ENCODE data around the gene OR6K6. TPM values are rescaled to one million over a fixed set of nuclear protein-coding genes. Genes with fewer than 3 reads are reported as not detected.

Gene OR6K6
- total and polyA plus RNA-seq, 2 experiments from 2014 or later, result not detected

GRCh38 chr1:158728510-158729225, 25.9 kb upstream of the OR6K6 start:
- DNase-seq (ENCODE audit: low spot score), result no peak
- Histone ChIP-seq H3K4me1 (ENCODE audit: insufficient read depth) (no peaks in the 10 kb centered on the region), H4K20me1 (replicated peaks; ENCODE audit: insufficient read depth) (no peaks in the 10 kb centered on the region), H2AFZ (no peak overlapping the region), H3K27me3 (ENCODE audit: insufficient read depth) (no peaks in the 10 kb centered on the region), H3K79me2 (replicated peaks; ENCODE audit: insufficient read depth) (no peaks in the 10 kb centered on the region), H3K4me3 (no peak overlapping the region), H3K36me3 (ENCODE audit: insufficient read depth) (no peaks in the 10 kb centered on the region), H3F3A (replicated peaks; ENCODE audit: low read depth) (no peaks in the 10 kb centered on the region), H3K4me2 (no peak overlapping the region), H3K9me2 (ENCODE audit: insufficient read depth) (no peaks in the 10 kb centered on the region; the same call in 1 of the 2 replicates), H3K27ac (ENCODE audit: low read depth) (no peak overlapping the region)
- ATAC-seq, result no peak
- Mint-ChIP-seq H3K4me3 (no peak overlapping the region), H3K27ac (no peak overlapping the region), H3K9me3 (no peaks in the 10 kb centered on the region), H3K27me3 (ENCODE audit: insufficient read depth, low read depth, poor library complexity) (no peaks in the 10 kb centered on the region), H3K4me1 (no peaks in the 10 kb centered on the region), H3K36me3 (ENCODE audit: low read depth) (no peaks in the 10 kb centered on the region)
- TF ChIP-seq REST (IDR thresholded peaks at IDR 0.05; ENCODE audit: unreplicated experiment) (no peak), POLR2AphosphoS5 (IDR thresholded peaks at IDR 0.05; ENCODE audit: low read depth) (no peak), STAT1 (IDR thresholded peaks at IDR 0.05; ENCODE audit: unreplicated experiment) (no peak), EZH2phosphoT487 (IDR thresholded peaks at IDR 0.05; ENCODE audit: unreplicated experiment) (no peak), EZH2 (IDR thresholded peaks at IDR 0.05; ENCODE audit: low read depth, unreplicated experiment) (no peak), ZNF114 (CRISPR knock-in tag; IDR thresholded peaks at IDR 0.05) (no peak), ETS1 (IDR thresholded peaks at IDR 0.05) (no peak), CREB1 (CRISPR knock-in tag; IDR thresholded peaks at IDR 0.05; ENCODE audit: low read depth) (no peak)
- TF ChIP-seq, protein P1, sequence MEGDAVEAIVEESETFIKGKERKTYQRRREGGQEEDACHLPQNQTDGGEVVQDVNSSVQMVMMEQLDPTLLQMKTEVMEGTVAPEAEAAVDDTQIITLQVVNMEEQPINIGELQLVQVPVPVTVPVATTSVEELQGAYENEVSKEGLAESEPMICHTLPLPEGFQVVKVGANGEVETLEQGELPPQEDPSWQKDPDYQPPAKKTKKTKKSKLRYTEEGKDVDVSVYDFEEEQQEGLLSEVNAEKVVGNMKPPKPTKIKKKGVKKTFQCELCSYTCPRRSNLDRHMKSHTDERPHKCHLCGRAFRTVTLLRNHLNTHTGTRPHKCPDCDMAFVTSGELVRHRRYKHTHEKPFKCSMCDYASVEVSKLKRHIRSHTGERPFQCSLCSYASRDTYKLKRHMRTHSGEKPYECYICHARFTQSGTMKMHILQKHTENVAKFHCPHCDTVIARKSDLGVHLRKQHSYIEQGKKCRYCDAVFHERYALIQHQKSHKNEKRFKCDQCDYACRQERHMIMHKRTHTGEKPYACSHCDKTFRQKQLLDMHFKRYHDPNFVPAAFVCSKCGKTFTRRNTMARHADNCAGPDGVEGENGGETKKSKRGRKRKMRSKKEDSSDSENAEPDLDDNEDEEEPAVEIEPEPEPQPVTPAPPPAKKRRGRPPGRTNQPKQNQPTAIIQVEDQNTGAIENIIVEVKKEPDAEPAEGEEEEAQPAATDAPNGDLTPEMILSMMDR (conservative IDR thresholded peaks at IDR 0.05; ENCODE audit: low read depth in 2 of 2), result no peak
- TF ChIP-seq, protein P2, sequence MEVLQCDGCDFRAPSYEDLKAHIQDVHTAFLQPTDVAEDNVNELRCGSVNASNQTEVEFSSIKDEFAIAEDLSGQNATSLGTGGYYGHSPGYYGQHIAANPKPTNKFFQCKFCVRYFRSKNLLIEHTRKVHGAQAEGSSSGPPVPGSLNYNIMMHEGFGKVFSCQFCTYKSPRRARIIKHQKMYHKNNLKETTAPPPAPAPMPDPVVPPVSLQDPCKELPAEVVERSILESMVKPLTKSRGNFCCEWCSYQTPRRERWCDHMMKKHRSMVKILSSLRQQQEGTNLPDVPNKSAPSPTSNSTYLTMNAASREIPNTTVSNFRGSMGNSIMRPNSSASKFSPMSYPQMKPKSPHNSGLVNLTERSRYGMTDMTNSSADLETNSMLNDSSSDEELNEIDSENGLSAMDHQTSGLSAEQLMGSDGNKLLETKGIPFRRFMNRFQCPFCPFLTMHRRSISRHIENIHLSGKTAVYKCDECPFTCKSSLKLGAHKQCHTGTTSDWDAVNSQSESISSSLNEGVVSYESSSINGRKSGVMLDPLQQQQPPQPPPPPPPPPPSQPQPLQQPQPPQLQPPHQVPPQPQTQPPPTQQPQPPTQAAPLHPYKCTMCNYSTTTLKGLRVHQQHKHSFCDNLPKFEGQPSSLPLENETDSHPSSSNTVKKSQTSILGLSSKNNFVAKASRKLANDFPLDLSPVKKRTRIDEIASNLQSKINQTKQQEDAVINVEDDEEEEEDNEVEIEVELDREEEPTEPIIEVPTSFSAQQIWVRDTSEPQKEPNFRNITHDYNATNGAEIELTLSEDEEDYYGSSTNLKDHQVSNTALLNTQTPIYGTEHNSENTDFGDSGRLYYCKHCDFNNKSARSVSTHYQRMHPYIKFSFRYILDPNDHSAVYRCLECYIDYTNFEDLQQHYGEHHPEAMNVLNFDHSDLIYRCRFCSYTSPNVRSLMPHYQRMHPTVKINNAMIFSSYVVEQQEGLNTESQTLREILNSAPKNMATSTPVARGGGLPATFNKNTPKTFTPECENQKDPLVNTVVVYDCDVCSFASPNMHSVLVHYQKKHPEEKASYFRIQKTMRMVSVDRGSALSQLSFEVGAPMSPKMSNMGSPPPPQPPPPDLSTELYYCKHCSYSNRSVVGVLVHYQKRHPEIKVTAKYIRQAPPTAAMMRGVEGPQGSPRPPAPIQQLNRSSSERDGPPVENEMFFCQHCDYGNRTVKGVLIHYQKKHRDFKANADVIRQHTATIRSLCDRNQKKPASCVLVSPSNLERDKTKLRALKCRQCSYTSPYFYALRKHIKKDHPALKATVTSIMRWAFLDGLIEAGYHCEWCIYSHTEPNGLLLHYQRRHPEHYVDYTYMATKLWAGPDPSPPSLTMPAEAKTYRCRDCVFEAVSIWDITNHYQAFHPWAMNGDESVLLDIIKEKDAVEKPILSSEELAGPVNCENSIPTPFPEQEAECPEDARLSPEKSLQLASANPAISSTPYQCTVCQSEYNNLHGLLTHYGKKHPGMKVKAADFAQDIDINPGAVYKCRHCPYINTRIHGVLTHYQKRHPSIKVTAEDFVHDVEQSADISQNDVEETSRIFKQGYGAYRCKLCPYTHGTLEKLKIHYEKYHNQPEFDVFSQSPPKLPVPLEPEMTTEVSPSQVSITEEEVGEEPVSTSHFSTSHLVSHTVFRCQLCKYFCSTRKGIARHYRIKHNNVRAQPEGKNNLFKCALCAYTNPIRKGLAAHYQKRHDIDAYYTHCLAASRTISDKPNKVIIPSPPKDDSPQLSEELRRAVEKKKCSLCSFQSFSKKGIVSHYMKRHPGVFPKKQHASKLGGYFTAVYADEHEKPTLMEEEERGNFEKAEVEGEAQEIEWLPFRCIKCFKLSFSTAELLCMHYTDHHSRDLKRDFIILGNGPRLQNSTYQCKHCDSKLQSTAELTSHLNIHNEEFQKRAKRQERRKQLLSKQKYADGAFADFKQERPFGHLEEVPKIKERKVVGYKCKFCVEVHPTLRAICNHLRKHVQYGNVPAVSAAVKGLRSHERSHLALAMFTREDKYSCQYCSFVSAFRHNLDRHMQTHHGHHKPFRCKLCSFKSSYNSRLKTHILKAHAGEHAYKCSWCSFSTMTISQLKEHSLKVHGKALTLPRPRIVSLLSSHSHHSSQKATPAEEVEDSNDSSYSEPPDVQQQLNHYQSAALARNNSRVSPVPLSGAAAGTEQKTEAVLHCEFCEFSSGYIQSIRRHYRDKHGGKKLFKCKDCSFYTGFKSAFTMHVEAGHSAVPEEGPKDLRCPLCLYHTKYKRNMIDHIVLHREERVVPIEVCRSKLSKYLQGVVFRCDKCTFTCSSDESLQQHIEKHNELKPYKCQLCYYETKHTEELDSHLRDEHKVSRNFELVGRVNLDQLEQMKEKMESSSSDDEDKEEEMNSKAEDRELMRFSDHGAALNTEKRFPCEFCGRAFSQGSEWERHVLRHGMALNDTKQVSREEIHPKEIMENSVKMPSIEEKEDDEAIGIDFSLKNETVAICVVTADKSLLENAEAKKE (CRISPR knock-in tag; IDR thresholded peaks at IDR 0.05), result no peak
